HG02981 (cell line): Measurements from ENCODE around the gene TNFRSF21.

Experiments used
- ATAC-seq: cut with Tn5 transposase; IDR thresholded peaks from one replicate; pipeline ENCODE4 v1.9.1; 2021; ENCODE audit warnings: mild to moderate bottlenecking, moderate library complexity; ENCODE audit not compliant: unreplicated experiment

The TNFRSF21 gene

GRCh38 chr6:47254051-47254450, 55.7 kb downstream of the TNFRSF21 start:
- no peak for ATAC-seq

GRCh38 chr6:47253136-47253535, 56.6 kb downstream of the TNFRSF21 start:
- no peak for ATAC-seq

- no peak for ATAC-seq
These were observed 57.1 kb downstream of the TNFRSF21 start for GRCh38 chr6:47252633-47253032.

- ATAC-seq = no peak
These were observed 58.3 kb downstream of the TNFRSF21 start for GRCh38 chr6:47251396-47251795.

- ATAC-seq = no peak
These were observed 59.4 kb downstream of the TNFRSF21 start for GRCh38 chr6:47250302-47250701.

- no peak for ATAC-seq
These were observed 61.3 kb downstream of the TNFRSF21 start for GRCh38 chr6:47248446-47248845.

- ATAC-seq = peak; percentile 41
These were observed 62.4 kb downstream of the TNFRSF21 start for GRCh38 chr6:47247227-47247797.

- no peak for ATAC-seq
These were observed 63.2 kb downstream of the TNFRSF21 start for GRCh38 chr6:47246551-47246950.

GRCh38 chr6:47245745-47246371, 63.8 kb downstream of the TNFRSF21 start:
- ATAC-seq = no peak

- peak; percentile 96 for ATAC-seq
These were observed 67.0 kb downstream of the TNFRSF21 start for GRCh38 chr6:47242483-47243386.

GRCh38 chr6:47241742-47242482, 67.8 kb downstream of the TNFRSF21 start:
- no peak for ATAC-seq

- ATAC-seq = no peak
These were observed 69.3 kb downstream of the TNFRSF21 start for GRCh38 chr6:47240277-47240890.

- no peak for ATAC-seq
These were observed 70.2 kb downstream of the TNFRSF21 start for GRCh38 chr6:47239546-47239945.

GRCh38 chr6:47238456-47238995, 71.2 kb downstream of the TNFRSF21 start:
- ATAC-seq = no peak

- no peak for ATAC-seq
These were observed 72.5 kb downstream of the TNFRSF21 start for GRCh38 chr6:47237196-47237595.

- ATAC-seq = peak; percentile 86
These were observed 73.5 kb downstream of the TNFRSF21 start for GRCh38 chr6:47235964-47236760.

- no peak for ATAC-seq
These were observed 74.3 kb downstream of the TNFRSF21 start for GRCh38 chr6:47235421-47235820.

- ATAC-seq = no peak
These were observed 75.3 kb downstream of the TNFRSF21 start for GRCh38 chr6:47234266-47234933.

- ATAC-seq = no peak
These were observed 78.6 kb downstream of the TNFRSF21 start for GRCh38 chr6:47231151-47231550.
